A549 (cell line): ENCODE data around the gene INSIG1. TPM values are rescaled to one million over a fixed set of nuclear protein-coding genes. Genes with fewer than 3 reads are reported as not detected.

Source experiments
- ATAC-seq, 2 experiments: fragments of 200-7000 bp in 1 of 2; fragments of >200 bp in 1 of 2; cut with Nextera tagmentation in 1 of 2; cut with Tn5 transposase in 1 of 2; 3 replicates each; pipeline versions ENCODE4 v1.8.0 to v1.9.1; 2018 to 2020; ENCODE audit warnings: mild to moderate bottlenecking in 1 of 2, moderate library complexity in 1 of 2
- CTCF ChIA-PET: fragments of 300-600 bp; sonication (Branson Sonifier 250); formaldehyde crosslinking; extraction: SDS; loops from one replicate; lab custom pipeline; 2021; ENCODE audit warnings: antibody characterized with exemption, inconsistent platforms; lab: Yijun Ruan, JAX
- POLR2A ChIA-PET: fragments of 350-600 bp; formaldehyde crosslinking; extraction: SDS; loops from one replicate; lab custom pipeline; 2021; ENCODE audit warnings: antibody characterized with exemption, inconsistent platforms; lab: Yijun Ruan, JAX
- DNase-seq, 2 experiments: peaks; one replicate each; pipeline versions ENCODE4 v3.0.0 to v3.0.0-alpha.2; 2011 to 2016; ENCODE audit warnings: low read depth in 1 of 2, low spot score in 1 of 2
- FAIRE-seq: peaks from 2 replicates; lab custom pipeline; 2011; peaks lifted over from hg19 to GRCh38; lab: Jason Lieb, UNC
- H3K27ac ChIP-seq, 2 experiments: fragments of >200 bp; sonication (Bioruptor Twin); formaldehyde crosslinking; 3 replicates each; pipeline ENCODE4 v1.5.1; 2016 to 2017
- H3K4me1 ChIP-seq: fragments of >200 bp; sonication (Bioruptor Twin); formaldehyde crosslinking; 3 replicates; pipeline ENCODE4 v1.6.1; 2016
- H3K4me2 ChIP-seq: fragments of >200 bp; sonication (Bioruptor Twin); formaldehyde crosslinking; 3 replicates; pipeline ENCODE4 v1.6.1; 2016
- H3K4me3 ChIP-seq: fragments of >200 bp; sonication (Bioruptor Twin); formaldehyde crosslinking; 3 replicates; pipeline ENCODE4 v1.5.1; 2016
- H3K9me3 ChIP-seq: fragments of >200 bp; sonication (Bioruptor Twin); formaldehyde crosslinking; 3 replicates; pipeline ENCODE4 v1.6.1; 2016
- ATOH8 ChIP-seq: fragments of 250-450 bp; sonication (Bioruptor Pico); IDR thresholded peaks from 2 replicates; pipeline ENCODE4 v1.5.0; 2020; ENCODE audit warnings: low read depth, mild to moderate bottlenecking, moderate library complexity
- BHLHE40 ChIP-seq: IDR thresholded peaks from 2 replicates; pipeline ENCODE4 v1.6.1; 2012; ENCODE audit warnings: low read depth, low read length, inconsistent platforms
- CBX2 ChIP-seq: fragments of 200-600 bp; sonication (generic); IDR thresholded peaks from 2 replicates; pipeline ENCODE4 v1.6.1; 2016; ENCODE audit warnings: low read depth, mild to moderate bottlenecking, borderline replicate concordance
- EHMT2 ChIP-seq: fragments of 200-600 bp; sonication (generic); IDR thresholded peaks from 2 replicates; pipeline ENCODE4 v1.6.1; 2016; ENCODE audit warnings: antibody characterized with exemption, low read depth, mild to moderate bottlenecking, moderate library complexity
- ESRRA ChIP-seq: fragments of 150-350 bp; IDR thresholded peaks from 2 replicates; pipeline ENCODE4 v1.6.1; 2014; ENCODE audit warnings: mild to moderate bottlenecking, low read length, borderline replicate concordance
- FOSL2 ChIP-seq, 2 experiments: fragments of 450-650 bp in 1 of 2; fragments of >200 bp in 1 of 2; sonication (Bioruptor Twin) in 1 of 2; formaldehyde crosslinking; IDR thresholded peaks; 2 replicates each; pipeline versions ENCODE4 v1.5.0 to v1.6.1; 2016 to 2020; ENCODE audit warnings: mild to moderate bottlenecking in 1 of 2, moderate library complexity in 1 of 2
- GATA3 ChIP-seq: IDR thresholded peaks from 2 replicates; pipeline ENCODE4 v1.6.1; 2012; ENCODE audit warnings: borderline replicate concordance
- HEYL ChIP-seq: fragments of 250-450 bp; sonication (Bioruptor Pico); IDR thresholded peaks from 2 replicates; pipeline ENCODE4 v1.8.0; 2021; ENCODE audit warnings: mild to moderate bottlenecking, moderate library complexity
- JUNB ChIP-seq: fragments of >200 bp; sonication (Bioruptor Twin); formaldehyde crosslinking; IDR thresholded peaks from 2 replicates; pipeline ENCODE4 v1.6.1; 2016
- KDM5A ChIP-seq: fragments of 200-600 bp; sonication (generic); IDR thresholded peaks from 2 replicates; pipeline ENCODE4 v1.6.1; 2016; ENCODE audit warnings: antibody characterized with exemption, mild to moderate bottlenecking
- MAX ChIP-seq: IDR thresholded peaks from 2 replicates; pipeline ENCODE4 v1.6.1; 2012
- NPAS2 ChIP-seq: fragments of 250-450 bp; sonication (Bioruptor Pico); IDR thresholded peaks from 2 replicates; pipeline ENCODE4 v1.8.0; 2022; ENCODE audit warnings: mild to moderate bottlenecking, moderate library complexity, borderline replicate concordance
- PBX3 ChIP-seq: IDR thresholded peaks from 2 replicates; pipeline ENCODE4 v1.6.1; 2012
- POLR2AphosphoS2 ChIP-seq: conservative IDR thresholded peaks from 2 replicates; pipeline ENCODE4 v1.6.1; 2012; ENCODE audit warnings: low read length, improper control_type of control experiment, inconsistent platforms
- RARB ChIP-seq: fragments of 250-450 bp; sonication (Bioruptor Pico); IDR thresholded peaks from 2 replicates; pipeline ENCODE4 v1.8.0; 2021; ENCODE audit warnings: mild to moderate bottlenecking, moderate library complexity
- RFX5 ChIP-seq: fragments of 450-650 bp; IDR thresholded peaks from 2 replicates; pipeline ENCODE4 v1.7.1; 2014; ENCODE audit warnings: antibody characterized with exemption, mild to moderate bottlenecking, moderate library complexity
- SMC3 ChIP-seq: fragments of >200 bp; sonication (Bioruptor Twin); formaldehyde crosslinking; IDR thresholded peaks from 3 replicates; pipeline ENCODE4 v1.6.1; 2018; ENCODE audit warnings: inconsistent platforms
- SREBF2 ChIP-seq: fragments of 450-650 bp; IDR thresholded peaks from 2 replicates; pipeline ENCODE4 v1.6.1; 2014; ENCODE audit warnings: mild to moderate bottlenecking, moderate library complexity
- ZC3H11A ChIP-seq: fragments of 450-650 bp; IDR thresholded peaks from 2 replicates; pipeline ENCODE4 v1.6.1; 2014; ENCODE audit warnings: antibody characterized with exemption, mild to moderate bottlenecking
- ZFP36 ChIP-seq: fragments of 450-650 bp; IDR thresholded peaks from 2 replicates; pipeline ENCODE4 v1.6.1; 2014; ENCODE audit warnings: borderline replicate concordance; ENCODE audit not compliant: partially characterized antibody
- WGBS: methylation state at CpG from one replicate; pipeline ENCODE4 v1.1.6; 2017; ENCODE audit errors: missing lambda C conversion rate; 5-methylcytosine and 5-hydroxymethylcytosine counted together
- polyA plus RNA-seq, 4 experiments: library from polyadenylated mRNA; depleted of rRNA in 3 of 4; stranded (reverse); fragments of >200 nt; fragmentation: RNase III in 1 of 4; extraction: RNeasy Plus Mini Kit Qiagen cat#74134 plus additional on column Dnase treatment in 1 of 4; gene quantifications; 2 replicates in 3 of 4; 3 replicates in 1 of 4; pipeline ENCODE4 v1.2.3, GENCODE V29; 2011 to 2017
- TF ChIP-seq, protein P1 (sequence below): fragments of 250-450 bp; sonication (Bioruptor Pico); IDR thresholded peaks from 2 replicates; pipeline ENCODE4 v1.5.0; 2021; ENCODE audit warnings: mild to moderate bottlenecking, moderate library complexity, borderline replicate concordance
- TF ChIP-seq, protein P2 (sequence below): IDR thresholded peaks from 2 replicates; pipeline ENCODE4 v1.6.1; 2012; ENCODE audit warnings: low read depth, borderline replicate concordance

INSIG1 gene
- polyA plus RNA-seq, 2 of the 4 experiments (the other 2 are of a cell fraction), result 19.7 to 33.4 TPM

GRCh38 chr7:155318245-155318644 is 20.6 kb downstream of the INSIG1 start:
- Histone ChIP-seq H3K4me3 (no peak overlapping the region), H3K4me2 (no peak overlapping the region), H3K9me3 (no peaks in the 10 kb centered on the region)
- no peak for FAIRE-seq
- ATAC-seq, result no peak
- CTCF ChIA-PET, result no interaction called here
- POLR2A ChIA-PET, result no interaction called here
- no peak for DNase-seq
- TF ChIP-seq MAX (no peak), BHLHE40 (no peak), EHMT2 (no peak)
- TF ChIP-seq, protein P1, sequence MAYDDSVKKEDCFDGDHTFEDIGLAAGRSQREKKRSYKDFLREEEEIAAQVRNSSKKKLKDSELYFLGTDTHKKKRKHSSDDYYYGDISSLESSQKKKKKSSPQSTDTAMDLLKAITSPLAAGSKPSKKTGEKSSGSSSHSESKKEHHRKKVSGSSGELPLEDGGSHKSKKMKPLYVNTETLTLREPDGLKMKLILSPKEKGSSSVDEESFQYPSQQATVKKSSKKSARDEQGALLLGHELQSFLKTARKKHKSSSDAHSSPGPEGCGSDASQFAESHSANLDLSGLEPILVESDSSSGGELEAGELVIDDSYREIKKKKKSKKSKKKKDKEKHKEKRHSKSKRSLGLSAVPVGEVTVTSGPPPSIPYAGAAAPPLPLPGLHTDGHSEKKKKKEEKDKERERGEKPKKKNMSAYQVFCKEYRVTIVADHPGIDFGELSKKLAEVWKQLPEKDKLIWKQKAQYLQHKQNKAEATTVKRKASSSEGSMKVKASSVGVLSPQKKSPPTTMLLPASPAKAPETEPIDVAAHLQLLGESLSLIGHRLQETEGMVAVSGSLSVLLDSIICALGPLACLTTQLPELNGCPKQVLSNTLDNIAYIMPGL (CRISPR knock-in tag), result no peak
- TF ChIP-seq, all 56 proteins: peak for 0
- 25% methylated on average over 3 of the region's 3 CpGs for WGBS
- no peak overlapping the region for H3K27ac ChIP-seq
- 0 out of 3 replicates have a peak, but pooled peaks cover 5% of the 10 kb centered on the region for H3K4me1 ChIP-seq

DNA sequence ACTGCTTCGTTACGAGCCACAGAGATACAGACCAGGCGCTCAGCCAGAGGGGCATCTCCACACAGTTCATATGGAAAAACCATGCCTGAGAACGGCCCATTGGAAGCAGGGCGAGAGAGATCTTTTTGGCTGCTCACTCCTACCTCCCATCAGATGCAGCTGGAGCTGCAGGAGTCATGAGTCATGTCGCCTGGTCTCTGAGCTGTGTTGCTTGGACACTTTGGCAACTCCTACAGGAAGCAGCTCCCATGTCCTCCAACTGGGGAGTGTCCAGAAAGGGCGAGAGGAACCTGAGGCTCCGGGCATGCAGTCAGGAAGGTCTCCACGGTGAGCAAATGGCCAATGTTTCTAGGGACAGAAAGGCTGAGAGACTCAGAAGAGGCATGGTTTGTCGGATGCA is 24.9 kb downstream of the INSIG1 start:
- no peak overlapping the region for H3K4me3 ChIP-seq
- DNase-seq (peak in 1 of 2 experiments; percentile 17), ATAC-seq (peak; percentile 62 to 69; a peak in 4 of 6 replicates), FAIRE-seq (no peak)
- POLR2A ChIA-PET, result interaction anchor here (1.1 kb wide), 1 partner anchor 25 kb away, joined by 3 read pairs; the partner anchor contains the start of gene INSIG1
- 0 out of 3 replicates have a peak overlapping the region, but pooled peaks have one; percentile 16 for H3K4me2 ChIP-seq
- CTCF ChIA-PET, result interaction anchor here (1.1 to 1.4 kb wide), 2 partner anchors 22 to 23 kb away, joined by 3 read pairs; no protein-coding TSS in a partner anchor
- 20% methylated on average over 10 of the region's 10 CpGs for WGBS
- H3K4me1 ChIP-seq, result 0 out of 3 replicates have a peak, but pooled peaks cover 5% of the 10 kb centered on the region
- TF ChIP-seq ESRRA (no peak), PBX3 (no peak), KDM5A (no peak), HEYL (CRISPR knock-in tag) (no peak), ATOH8 (CRISPR knock-in tag) (no peak), EHMT2 (no peak), BHLHE40 (no peak), SREBF2 (no peak), RFX5 (no peak), RARB (CRISPR knock-in tag) (no peak), SMC3 (no peak), GATA3 (no peak), NPAS2 (CRISPR knock-in tag) (no peak), CBX2 (no peak), POLR2AphosphoS2 (no peak), JUNB (no peak), FOSL2 (IDR thresholded peaks at IDR 0.05) (no peak), FOSL2 (CRISPR knock-in tag; IDR thresholded peaks at IDR 0.05) (no peak), ZC3H11A (no peak), ZFP36 (no peak)
- TF ChIP-seq, protein P2, sequence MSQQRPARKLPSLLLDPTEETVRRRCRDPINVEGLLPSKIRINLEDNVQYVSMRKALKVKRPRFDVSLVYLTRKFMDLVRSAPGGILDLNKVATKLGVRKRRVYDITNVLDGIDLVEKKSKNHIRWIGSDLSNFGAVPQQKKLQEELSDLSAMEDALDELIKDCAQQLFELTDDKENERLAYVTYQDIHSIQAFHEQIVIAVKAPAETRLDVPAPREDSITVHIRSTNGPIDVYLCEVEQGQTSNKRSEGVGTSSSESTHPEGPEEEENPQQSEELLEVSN, result no peak
- H3K27ac ChIP-seq, result no peak overlapping the region
- no peaks in the 10 kb centered on the region for H3K9me3 ChIP-seq
